Dendritic cell treated with granulocyte-macrophage colony-stimulating factor and Interleukin-4, amounts not matched to agents 40 ng/mL and 50 ng/mL, for 4 days (primary cell): ENCODE measurements around the gene PCAT7.
"Not testable (repeated sequence)": the region's sequence is repeated elsewhere in the genome, so short reads cannot be mapped to it uniquely, and the experiment has no call there.

ENCODE experiments used
- H3K27ac Mint-ChIP-seq: one replicate; pipeline ENCODE4 v1.8.0; 2022; ENCODE audit warnings: mild to moderate bottlenecking, mixed read lengths
- H3K27me3 Mint-ChIP-seq: one replicate; pipeline ENCODE4 v1.8.0; 2022; ENCODE audit warnings: mild to moderate bottlenecking, mixed read lengths
- H3K36me3 Mint-ChIP-seq: one replicate; pipeline ENCODE4 v1.8.0; 2022; ENCODE audit warnings: low read depth, mixed read lengths
- H3K4me1 Mint-ChIP-seq: one replicate; pipeline ENCODE4 v1.8.0; 2022; ENCODE audit warnings: low read depth, mixed read lengths
- H3K4me3 Mint-ChIP-seq: one replicate; pipeline ENCODE4 v1.8.0; 2022; ENCODE audit warnings: mild to moderate bottlenecking, moderate library complexity, mixed read lengths
- H3K9me3 Mint-ChIP-seq: one replicate; pipeline ENCODE4 v1.8.0; 2022; ENCODE audit warnings: mixed read lengths
- intact Hi-C: fragments of 100-400 bp; cut with micrococcal nuclease; formaldehyde crosslinking; loops from one replicate; pipeline ENCODE4 v1.15.0; 2022

Gene PCAT7

GRCh38 chr9:94554439-94555331 is at the start of gene PCAT7:
PCAT7 (plus strand) TSS chr9:94555083.
- Mint-ChIP-seq H3K27ac (no peak within 1 kb of the TSS), H3K9me3 (no peaks in the 10 kb centered on the region), H3K27me3 (peaks cover 14% of the 10 kb centered on the region), H3K4me3 (no peak within 1 kb of the TSS), H3K36me3 (no peaks in the 10 kb centered on the region), H3K4me1 (peaks cover 5% of the 10 kb centered on the region)
- intact Hi-C loops = loop anchor here (1.0 to 5.0 kb wide), 2 partner anchors 49 to 573 kb away; no protein-coding TSS in a partner anchor

DNA sequence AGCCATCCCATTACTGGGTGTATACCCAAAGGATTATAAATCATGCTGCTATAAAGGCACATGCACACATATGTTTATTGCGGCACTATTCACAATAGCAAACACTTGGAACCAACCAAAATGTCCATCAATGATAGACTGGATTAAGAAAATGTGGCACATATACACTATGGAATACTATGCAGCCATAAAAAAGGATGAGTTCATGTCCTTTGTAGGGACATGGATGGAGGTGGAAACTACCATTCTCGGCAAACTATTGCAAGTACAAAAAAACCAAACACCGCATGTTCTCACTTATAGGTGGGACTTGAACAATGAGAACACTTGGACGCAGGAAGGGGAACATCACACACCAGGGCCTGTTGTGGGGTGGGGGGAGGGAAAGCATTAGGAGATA is 48.5 kb upstream of the PCAT7 start:
- H3K27me3 Mint-ChIP-seq, H3K4me3 Mint-ChIP-seq, H3K4me1 Mint-ChIP-seq, H3K9me3 Mint-ChIP-seq, intact Hi-C loops, H3K36me3 Mint-ChIP-seq, H3K27ac Mint-ChIP-seq: not testable (repeated sequence)

GRCh38 chr9:94507531-94508258 is 47.2 kb upstream of the PCAT7 start:
- no peak overlapping the region for H3K27ac Mint-ChIP-seq
- H3K27me3 Mint-ChIP-seq = peaks cover 6% of the 10 kb centered on the region
- intact Hi-C loops = no loop called here

GRCh38 chr9:94511134-94511954 is 43.5 kb upstream of the PCAT7 start:
- Mint-ChIP-seq H3K4me3 (no peak overlapping the region), H3K36me3 (no peaks in the 10 kb centered on the region), H3K27me3 (peaks cover 10% of the 10 kb centered on the region), H3K27ac (no peak overlapping the region), H3K4me1 (no peaks in the 10 kb centered on the region), H3K9me3 (no peaks in the 10 kb centered on the region)
- intact Hi-C loops = no loop called here

More at GRCh38 chr9:94507531-94508258, 47.2 kb upstream of the PCAT7 start:
- no peaks in the 10 kb centered on the region for H3K4me1 Mint-ChIP-seq
- no peak overlapping the region for H3K4me3 Mint-ChIP-seq
- no peaks in the 10 kb centered on the region for H3K36me3 Mint-ChIP-seq
- no peaks in the 10 kb centered on the region for H3K9me3 Mint-ChIP-seq

GRCh38 chr9:94511955-94512265 is 43.0 kb upstream of the PCAT7 start:
- Mint-ChIP-seq H3K4me3 (no peak overlapping the region), H3K27ac (no peak overlapping the region), H3K9me3 (no peaks in the 10 kb centered on the region), H3K27me3 (peaks cover 10% of the 10 kb centered on the region), H3K36me3 (no peaks in the 10 kb centered on the region), H3K4me1 (no peaks in the 10 kb centered on the region)
- intact Hi-C loops = no loop called here

- Mint-ChIP-seq H3K27me3 (peaks cover 8% of the 10 kb centered on the region), H3K27ac (no peak overlapping the region), H3K36me3 (no peaks in the 10 kb centered on the region), H3K9me3 (no peaks in the 10 kb centered on the region), H3K4me1 (no peaks in the 10 kb centered on the region), H3K4me3 (no peak overlapping the region)
- intact Hi-C loops = no loop called here
Observed at GRCh38 chr9:94514722-94515121, 40.2 kb upstream of the PCAT7 start.

- H3K9me3 Mint-ChIP-seq = no peaks in the 10 kb centered on the region
- H3K36me3 Mint-ChIP-seq = no peaks in the 10 kb centered on the region
- no peak overlapping the region for H3K27ac Mint-ChIP-seq
- peaks cover 8% of the 10 kb centered on the region for H3K27me3 Mint-ChIP-seq
- intact Hi-C loops = no loop called here
- H3K4me3 Mint-ChIP-seq = no peak overlapping the region
- no peaks in the 10 kb centered on the region for H3K4me1 Mint-ChIP-seq
Observed at GRCh38 chr9:94517254-94517653, 37.6 kb upstream of the PCAT7 start.

DNA sequence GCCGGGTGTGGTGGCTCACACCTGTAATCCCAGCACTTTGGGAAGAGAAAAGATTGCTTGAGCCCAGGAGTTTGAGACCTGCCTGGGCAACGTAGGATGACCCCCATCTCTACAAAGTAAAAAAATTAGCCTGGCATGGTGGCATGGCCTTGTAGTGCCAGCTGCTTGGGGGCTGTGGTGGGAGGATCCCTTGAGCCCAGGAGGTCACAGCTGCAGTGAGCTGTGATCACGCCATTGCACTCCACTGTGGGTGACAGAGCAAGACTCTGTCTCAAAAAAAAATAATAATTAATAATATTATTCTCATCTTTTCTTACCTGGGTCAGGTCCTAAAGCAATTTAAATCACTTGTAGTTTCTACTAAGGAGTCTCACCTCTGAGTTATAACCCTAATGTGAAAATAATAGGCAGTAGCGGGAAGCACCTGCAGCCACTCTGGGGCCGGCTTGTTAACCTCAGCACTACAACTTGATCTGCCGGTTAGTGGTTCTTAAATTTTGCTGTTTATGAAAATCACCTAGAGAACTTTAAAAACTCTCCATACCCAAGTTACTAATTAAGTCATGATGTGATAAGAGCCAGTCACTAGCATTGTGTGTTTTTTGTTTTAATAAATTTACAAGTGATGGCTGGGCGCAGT is 29.4 kb upstream of the PCAT7 start:
- H3K4me1 Mint-ChIP-seq = no peaks in the 10 kb centered on the region
- H3K27me3 Mint-ChIP-seq = peaks cover 6% of the 10 kb centered on the region
- H3K27ac Mint-ChIP-seq = no peak overlapping the region
- H3K4me3 Mint-ChIP-seq = no peak overlapping the region
- no peaks in the 10 kb centered on the region for H3K9me3 Mint-ChIP-seq
- H3K36me3 Mint-ChIP-seq = no peaks in the 10 kb centered on the region
- intact Hi-C loops = no loop called here

DNA sequence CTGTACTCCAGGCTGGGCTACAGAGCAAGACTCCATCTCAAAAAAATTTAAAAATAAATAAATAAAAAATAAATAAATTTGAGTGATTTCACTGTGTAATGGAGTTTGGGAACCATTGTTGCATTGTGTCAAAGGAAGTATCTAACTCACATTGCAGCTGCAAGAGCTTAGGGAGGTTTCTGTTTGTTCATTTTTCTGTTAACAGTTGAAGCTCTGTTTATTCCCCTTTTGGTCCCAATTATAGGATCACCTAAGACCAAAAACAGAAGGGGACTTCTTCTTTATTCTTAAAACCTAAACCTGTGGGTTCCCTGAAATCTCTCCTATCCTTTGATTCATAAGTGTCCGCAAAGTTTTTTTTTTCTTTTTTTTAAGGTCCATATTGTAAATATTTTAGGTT is 28.6 kb upstream of the PCAT7 start:
- H3K4me1 Mint-ChIP-seq = no peaks in the 10 kb centered on the region
- H3K9me3 Mint-ChIP-seq = no peaks in the 10 kb centered on the region
- intact Hi-C loops = no loop called here
- no peaks in the 10 kb centered on the region for H3K36me3 Mint-ChIP-seq
- no peak overlapping the region for H3K4me3 Mint-ChIP-seq
- no peak overlapping the region for H3K27ac Mint-ChIP-seq
- peaks cover 6% of the 10 kb centered on the region for H3K27me3 Mint-ChIP-seq

GRCh38 chr9:94526951-94527350 is 27.9 kb upstream of the PCAT7 start:
- Mint-ChIP-seq H3K4me1 (no peaks in the 10 kb centered on the region), H3K27me3 (peaks cover 6% of the 10 kb centered on the region), H3K9me3 (no peaks in the 10 kb centered on the region), H3K27ac (no peak overlapping the region), H3K36me3 (no peaks in the 10 kb centered on the region), H3K4me3 (no peak overlapping the region)
- intact Hi-C loops = no loop called here

DNA sequence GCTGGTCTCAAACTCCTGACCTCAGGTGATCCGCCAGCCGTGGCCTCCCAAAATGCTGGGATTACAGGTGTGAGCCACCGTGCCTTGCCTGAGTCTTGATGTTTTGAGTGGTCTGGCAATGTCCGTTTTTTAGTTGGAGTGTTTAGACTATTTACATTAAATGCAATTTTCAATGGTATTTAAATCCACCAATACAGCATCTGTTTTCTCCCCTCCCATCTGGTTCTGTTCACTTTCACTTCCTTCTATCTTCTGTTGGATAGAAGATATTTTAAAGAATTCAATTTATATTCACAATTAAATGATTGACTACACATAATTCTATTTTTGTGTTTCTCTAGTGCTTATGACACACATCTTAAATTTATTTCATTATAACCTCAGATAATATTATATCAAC is 26.0 kb upstream of the PCAT7 start:
- Mint-ChIP-seq H3K36me3 (no peaks in the 10 kb centered on the region), H3K27ac (no peak overlapping the region), H3K27me3 (peaks cover 2% of the 10 kb centered on the region), H3K4me3 (no peak overlapping the region), H3K4me1 (no peaks in the 10 kb centered on the region), H3K9me3 (no peaks in the 10 kb centered on the region)
- intact Hi-C loops = no loop called here

- intact Hi-C loops = no loop called here
- H3K27ac Mint-ChIP-seq = no peak overlapping the region
- no peaks in the 10 kb centered on the region for H3K9me3 Mint-ChIP-seq
- no peaks in the 10 kb centered on the region for H3K4me1 Mint-ChIP-seq
- H3K36me3 Mint-ChIP-seq = no peaks in the 10 kb centered on the region
- H3K4me3 Mint-ChIP-seq = no peak overlapping the region
- H3K27me3 Mint-ChIP-seq = peaks cover 2% of the 10 kb centered on the region
Observed at GRCh38 chr9:94533155-94533554, 21.7 kb upstream of the PCAT7 start.

DNA sequence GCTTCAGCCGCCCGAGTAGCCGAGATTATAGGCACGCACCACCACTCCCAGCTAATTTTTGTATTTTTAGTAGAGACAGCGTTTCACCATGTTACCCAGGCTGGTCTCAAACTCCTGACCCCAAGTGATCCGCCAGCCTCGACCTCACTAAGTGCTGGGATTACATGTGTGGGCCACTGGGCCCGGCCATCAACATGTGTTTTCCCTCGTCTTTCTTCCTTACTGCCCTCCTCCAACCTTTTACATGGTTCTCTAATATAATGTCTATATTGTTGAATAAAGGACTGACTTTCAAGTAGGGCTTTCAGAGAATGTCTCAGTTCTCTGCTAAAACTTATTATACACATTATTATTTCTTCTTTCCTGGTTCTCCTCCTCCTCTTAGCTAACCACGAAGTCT is 21.3 kb upstream of the PCAT7 start:
- no peak overlapping the region for H3K27ac Mint-ChIP-seq
- intact Hi-C loops = no loop called here
- H3K36me3 Mint-ChIP-seq = no peaks in the 10 kb centered on the region
- H3K4me1 Mint-ChIP-seq = no peaks in the 10 kb centered on the region
- H3K27me3 Mint-ChIP-seq = peaks cover 2% of the 10 kb centered on the region
- H3K9me3 Mint-ChIP-seq = no peaks in the 10 kb centered on the region
- no peak overlapping the region for H3K4me3 Mint-ChIP-seq
